Parathyroid adenoma (tissue), 2 donors: ENCODE data around the gene SPRYD7.

Experiments used
- H2AFZ ChIP-seq: fragments of 300-600 bp; sonication (generic); one replicate; pipeline ENCODE4 v1.7.0; 2017; ENCODE audit warnings: antibody characterized with exemption, mild to moderate bottlenecking
- H3K27ac ChIP-seq: fragments of 300-600 bp; sonication (generic); one replicate; pipeline ENCODE4 v1.7.0; 2017
- H3K27me3 ChIP-seq: fragments of 300-600 bp; sonication (generic); one replicate; pipeline ENCODE4 v1.7.0; 2017; ENCODE audit warnings: low read length; ENCODE audit not compliant: control insufficient read depth, insufficient read depth
- H3K36me3 ChIP-seq: fragments of 300-600 bp; sonication (generic); one replicate; pipeline ENCODE4 v1.7.0; 2017; ENCODE audit warnings: low read length; ENCODE audit not compliant: control insufficient read depth, insufficient read depth
- H3K4me1 ChIP-seq: fragments of 300-600 bp; sonication (generic); one replicate; pipeline ENCODE4 v1.7.0; 2017; ENCODE audit warnings: control low read depth
- H3K4me2 ChIP-seq: fragments of 300-600 bp; sonication (generic); one replicate; pipeline ENCODE4 v1.7.0; 2017; ENCODE audit warnings: low read length
- H3K4me3 ChIP-seq: fragments of 300-600 bp; sonication (generic); one replicate; pipeline ENCODE4 v1.7.0; 2017; ENCODE audit warnings: low read depth, low read length
- H3K79me2 ChIP-seq: fragments of 300-600 bp; sonication (generic); one replicate; pipeline ENCODE4 v1.7.0; 2017; ENCODE audit warnings: control low read depth
- H3K9ac ChIP-seq: fragments of 300-600 bp; sonication (generic); one replicate; pipeline ENCODE4 v1.7.0; 2017; ENCODE audit warnings: mild to moderate bottlenecking
- H3K9me3 ChIP-seq: fragments of 300-600 bp; sonication (generic); one replicate; pipeline ENCODE4 v1.7.0; 2017; ENCODE audit warnings: low read length; ENCODE audit not compliant: control insufficient read depth
- TF ChIP-seq, protein P1 (sequence below): fragments of 300-600 bp; sonication (generic); IDR thresholded peaks from one replicate; pipeline ENCODE4 v1.7.0; 2017; ENCODE audit warnings: antibody characterized with exemption, mild to moderate bottlenecking
- donor health status: primary hyperparathyroidism.

Gene SPRYD7

DNA sequence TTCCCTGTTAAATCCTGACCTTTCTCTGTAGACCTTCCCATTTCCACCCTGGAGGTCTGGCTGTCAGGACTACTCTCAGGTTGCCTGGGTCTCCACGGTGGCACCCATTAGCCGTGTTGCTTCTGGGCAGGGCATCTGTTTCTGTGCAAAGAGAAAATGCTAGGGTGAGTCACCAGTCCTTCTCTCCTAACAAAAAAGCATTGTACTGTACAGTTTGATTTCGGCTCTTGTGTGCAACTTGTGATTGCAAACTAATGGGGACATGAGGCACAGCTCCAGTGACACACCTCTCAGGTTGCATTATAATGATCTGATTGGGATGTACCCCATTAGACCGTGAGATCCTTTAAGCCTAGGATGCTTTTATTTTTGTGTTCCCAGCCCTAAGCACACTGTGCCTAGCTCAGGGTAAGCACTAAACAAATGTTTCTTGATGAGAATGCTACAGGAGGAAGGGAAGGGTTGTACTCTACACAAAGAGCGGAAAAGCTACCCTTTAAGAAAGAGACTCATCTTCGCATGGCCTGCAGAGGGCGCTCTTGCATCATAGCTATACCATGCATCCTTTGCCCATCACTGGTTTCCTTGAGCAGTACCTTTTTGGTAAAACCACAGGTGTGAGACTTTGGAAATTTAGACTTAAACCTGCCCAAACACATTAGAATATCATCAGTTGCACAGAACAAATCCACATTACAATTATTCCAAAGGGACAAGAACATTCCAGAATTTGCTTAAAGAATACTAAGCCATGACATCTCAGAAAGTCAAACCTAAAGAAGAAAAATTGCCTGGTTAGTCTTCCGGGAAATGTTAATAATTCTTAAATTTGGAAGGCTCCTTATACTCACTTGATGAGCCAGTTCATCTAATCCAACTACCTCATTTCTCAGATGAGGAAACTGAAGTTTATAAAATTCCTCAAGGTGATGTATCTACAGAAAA is 40.4 kb upstream of the SPRYD7 start:
- Histone ChIP-seq H3K4me2 (no peak overlapping the region), H3K36me3 (no peaks in the 10 kb centered on the region), H3K4me1 (peaks cover 3% of the 10 kb centered on the region), H3K4me3 (no peak overlapping the region), H3K9ac (no peak overlapping the region), H2AFZ (no peak overlapping the region), H3K9me3 (no peaks in the 10 kb centered on the region), H3K79me2 (no peaks in the 10 kb centered on the region), H3K27ac (no peak overlapping the region), H3K27me3 (no peaks in the 10 kb centered on the region)
- TF ChIP-seq, protein P1, sequence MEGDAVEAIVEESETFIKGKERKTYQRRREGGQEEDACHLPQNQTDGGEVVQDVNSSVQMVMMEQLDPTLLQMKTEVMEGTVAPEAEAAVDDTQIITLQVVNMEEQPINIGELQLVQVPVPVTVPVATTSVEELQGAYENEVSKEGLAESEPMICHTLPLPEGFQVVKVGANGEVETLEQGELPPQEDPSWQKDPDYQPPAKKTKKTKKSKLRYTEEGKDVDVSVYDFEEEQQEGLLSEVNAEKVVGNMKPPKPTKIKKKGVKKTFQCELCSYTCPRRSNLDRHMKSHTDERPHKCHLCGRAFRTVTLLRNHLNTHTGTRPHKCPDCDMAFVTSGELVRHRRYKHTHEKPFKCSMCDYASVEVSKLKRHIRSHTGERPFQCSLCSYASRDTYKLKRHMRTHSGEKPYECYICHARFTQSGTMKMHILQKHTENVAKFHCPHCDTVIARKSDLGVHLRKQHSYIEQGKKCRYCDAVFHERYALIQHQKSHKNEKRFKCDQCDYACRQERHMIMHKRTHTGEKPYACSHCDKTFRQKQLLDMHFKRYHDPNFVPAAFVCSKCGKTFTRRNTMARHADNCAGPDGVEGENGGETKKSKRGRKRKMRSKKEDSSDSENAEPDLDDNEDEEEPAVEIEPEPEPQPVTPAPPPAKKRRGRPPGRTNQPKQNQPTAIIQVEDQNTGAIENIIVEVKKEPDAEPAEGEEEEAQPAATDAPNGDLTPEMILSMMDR, result peak; percentile 75

DNA sequence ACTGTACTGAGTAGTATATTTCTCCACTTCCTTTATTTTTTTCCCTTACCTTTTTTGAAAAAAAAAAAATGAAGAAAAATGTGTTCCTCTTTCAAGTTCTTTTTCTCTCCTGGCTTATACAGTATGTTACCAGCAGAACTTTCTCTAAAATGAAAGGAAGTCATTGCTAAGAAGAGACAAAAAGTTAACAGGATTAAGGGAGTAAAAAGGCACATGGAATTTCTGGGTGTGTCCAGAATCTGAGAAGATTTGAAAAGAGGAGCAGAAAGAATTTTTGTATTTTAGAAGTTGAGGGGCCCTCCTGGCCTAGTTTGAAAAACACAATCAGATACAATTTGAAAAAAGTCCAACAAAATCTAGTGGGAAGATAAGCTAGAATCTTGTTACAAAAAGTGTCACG is 39.7 kb upstream of the SPRYD7 start:
- no peak overlapping the region for H3K4me3 ChIP-seq
- no peaks in the 10 kb centered on the region for H3K79me2 ChIP-seq
- no peaks in the 10 kb centered on the region for H3K9me3 ChIP-seq
- no peak overlapping the region for H3K9ac ChIP-seq
- TF ChIP-seq, protein P1, result no peak
- H3K36me3 ChIP-seq, result no peaks in the 10 kb centered on the region
- no peak overlapping the region for H3K27ac ChIP-seq
- H3K4me2 ChIP-seq, result no peak overlapping the region
- H3K4me1 ChIP-seq, result peaks cover 3% of the 10 kb centered on the region
- H2AFZ ChIP-seq, result no peak overlapping the region
- H3K27me3 ChIP-seq, result no peaks in the 10 kb centered on the region

DNA sequence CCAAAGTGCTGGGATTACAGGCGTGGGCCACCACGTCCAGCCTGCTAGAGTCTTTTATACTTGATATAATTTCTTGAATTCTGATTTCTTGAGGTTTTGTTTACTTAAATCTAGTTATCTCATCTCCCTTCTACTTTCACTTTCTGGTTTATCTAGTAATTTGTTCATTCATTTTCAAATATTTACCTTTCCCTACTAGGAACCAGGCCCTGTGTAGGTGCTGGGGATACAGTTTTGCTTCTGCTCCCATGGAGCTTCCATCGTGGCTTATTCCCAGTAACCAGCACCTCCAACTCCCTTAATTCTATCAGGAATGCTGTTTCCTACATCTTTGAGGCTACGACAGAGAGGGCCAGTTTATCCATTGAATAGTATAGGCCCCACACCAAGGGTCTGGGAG is 36.6 kb upstream of the SPRYD7 start:
- H3K4me3 ChIP-seq, result no peak overlapping the region
- no peak overlapping the region for H3K27ac ChIP-seq
- no peaks in the 10 kb centered on the region for H3K36me3 ChIP-seq
- no peak overlapping the region for H3K4me2 ChIP-seq
- TF ChIP-seq, protein P1, result no peak
- H3K79me2 ChIP-seq, result no peaks in the 10 kb centered on the region
- no peaks in the 10 kb centered on the region for H3K27me3 ChIP-seq
- H3K9ac ChIP-seq, result no peak overlapping the region
- H3K9me3 ChIP-seq, result no peaks in the 10 kb centered on the region
- H2AFZ ChIP-seq, result no peak overlapping the region
- H3K4me1 ChIP-seq, result peaks cover 3% of the 10 kb centered on the region

DNA sequence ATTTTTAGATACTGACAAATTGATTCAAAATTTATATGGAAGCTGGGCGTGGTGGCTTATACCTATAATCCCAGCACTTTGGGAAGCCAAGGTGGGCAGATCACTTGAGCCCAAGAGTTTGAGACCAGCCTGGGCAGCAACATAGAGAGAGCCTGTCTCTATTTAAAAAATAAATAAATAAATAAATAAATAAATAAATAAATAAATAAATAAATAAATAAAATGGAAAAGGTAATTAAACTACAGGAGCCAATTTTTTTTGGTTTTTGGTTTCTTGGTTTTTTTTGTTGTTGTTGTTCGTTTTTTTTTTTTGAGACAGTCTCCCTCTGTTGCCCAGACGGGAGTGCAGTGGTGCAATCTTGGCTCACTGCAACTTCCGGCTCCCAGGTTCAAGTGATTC is 31.3 kb upstream of the SPRYD7 start:
- Histone ChIP-seq H3K79me2 (no peaks in the 10 kb centered on the region), H3K4me2 (no peak overlapping the region)

More for the DNA sequence above, 31.3 kb upstream of the SPRYD7 start:
- no peak overlapping the region for H3K9ac ChIP-seq
- H3K36me3 ChIP-seq, result no peaks in the 10 kb centered on the region
- no peaks in the 10 kb centered on the region for H3K4me1 ChIP-seq
- H3K27me3 ChIP-seq, result no peaks in the 10 kb centered on the region
- TF ChIP-seq, protein P1, result no peak
- no peaks in the 10 kb centered on the region for H3K9me3 ChIP-seq
- H3K27ac ChIP-seq, result no peak overlapping the region
- H2AFZ ChIP-seq, result no peak overlapping the region
- no peak overlapping the region for H3K4me3 ChIP-seq
